RWPE2 (cell line): Measurements from ENCODE around the gene NTRK2.

Source experiments
- ATAC-seq: fragments of 200-7000 bp; cut with Tn5 transposase; 3 replicates; pipeline ENCODE4 v1.9.1; 2021; ENCODE audit warnings: low read depth
- DNase-seq: peaks from one replicate; pipeline ENCODE4 v3.0.0-alpha.2; 2020; ENCODE audit warnings: low spot score
- H3K27ac ChIP-seq: fragments of 450-650 bp; 2 replicates; pipeline ENCODE4 v1.5.1; 2017; ENCODE audit warnings: mild to moderate bottlenecking; ENCODE audit not compliant: poor library complexity, severe bottlenecking
- H3K27me3 ChIP-seq: fragments of 250-450 bp; sonication (Bioruptor Pico); 2 replicates; pipeline ENCODE4 v1.5.1; 2021; ENCODE audit warnings: mild to moderate bottlenecking, moderate library complexity; ENCODE audit not compliant: insufficient read depth, poor library complexity, severe bottlenecking
- H3K36me3 ChIP-seq: fragments of 250-450 bp; sonication (Bioruptor Pico); 2 replicates; pipeline ENCODE4 v1.5.1; 2020; ENCODE audit warnings: low read depth, mild to moderate bottlenecking, moderate library complexity
- H3K4me1 ChIP-seq: fragments of 250-450 bp; sonication (Bioruptor Pico); 2 replicates; pipeline ENCODE4 v1.5.1; 2021; ENCODE audit warnings: mild to moderate bottlenecking, moderate library complexity; ENCODE audit not compliant: insufficient read depth, poor library complexity, severe bottlenecking
- H3K4me3 ChIP-seq: fragments of 250-450 bp; sonication (Bioruptor Pico); 2 replicates; pipeline ENCODE4 v1.5.1; 2021; ENCODE audit warnings: mild to moderate bottlenecking, moderate library complexity; ENCODE audit not compliant: severe bottlenecking
- H3K9me3 ChIP-seq: fragments of 250-450 bp; sonication (Bioruptor Pico); 2 replicates; pipeline ENCODE4 v1.5.1; 2021; ENCODE audit warnings: mild to moderate bottlenecking, moderate library complexity; ENCODE audit not compliant: severe bottlenecking
- TF ChIP-seq, protein P1 (sequence below): fragments of 450-650 bp; IDR thresholded peaks from one replicate; pipeline ENCODE4 v1.5.1; 2017; ENCODE audit warnings: mild to moderate bottlenecking, moderate library complexity; ENCODE audit not compliant: poor library complexity, severe bottlenecking

NTRK2 gene

DNA sequence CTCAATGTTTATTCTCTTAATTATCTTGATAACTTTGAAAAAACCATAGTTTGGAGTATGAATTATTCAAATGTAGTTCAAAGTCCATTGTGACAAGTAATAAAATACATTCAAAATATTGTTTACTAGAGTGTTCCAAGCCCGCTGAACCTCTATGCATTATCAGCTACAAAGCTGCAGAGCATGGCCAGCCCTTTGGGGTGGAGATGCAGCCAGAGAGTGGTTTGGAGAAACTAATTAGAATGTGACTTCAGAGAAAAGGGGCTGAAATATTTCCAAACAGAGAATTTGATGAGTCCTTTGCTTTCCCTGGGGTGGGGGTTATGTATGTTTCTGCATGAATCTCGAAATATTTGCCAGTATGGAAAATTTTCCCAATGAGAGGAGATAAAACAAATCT, 211.3 kb downstream of the NTRK2 start:
- Histone ChIP-seq H3K4me3 (no peak overlapping the region), H3K9me3 (no peaks in the 10 kb centered on the region), H3K4me1 (no peaks in the 10 kb centered on the region), H3K36me3 (no peaks in the 10 kb centered on the region), H3K27me3 (no peaks in the 10 kb centered on the region), H3K27ac (no peak overlapping the region)
- TF ChIP-seq, protein P1, sequence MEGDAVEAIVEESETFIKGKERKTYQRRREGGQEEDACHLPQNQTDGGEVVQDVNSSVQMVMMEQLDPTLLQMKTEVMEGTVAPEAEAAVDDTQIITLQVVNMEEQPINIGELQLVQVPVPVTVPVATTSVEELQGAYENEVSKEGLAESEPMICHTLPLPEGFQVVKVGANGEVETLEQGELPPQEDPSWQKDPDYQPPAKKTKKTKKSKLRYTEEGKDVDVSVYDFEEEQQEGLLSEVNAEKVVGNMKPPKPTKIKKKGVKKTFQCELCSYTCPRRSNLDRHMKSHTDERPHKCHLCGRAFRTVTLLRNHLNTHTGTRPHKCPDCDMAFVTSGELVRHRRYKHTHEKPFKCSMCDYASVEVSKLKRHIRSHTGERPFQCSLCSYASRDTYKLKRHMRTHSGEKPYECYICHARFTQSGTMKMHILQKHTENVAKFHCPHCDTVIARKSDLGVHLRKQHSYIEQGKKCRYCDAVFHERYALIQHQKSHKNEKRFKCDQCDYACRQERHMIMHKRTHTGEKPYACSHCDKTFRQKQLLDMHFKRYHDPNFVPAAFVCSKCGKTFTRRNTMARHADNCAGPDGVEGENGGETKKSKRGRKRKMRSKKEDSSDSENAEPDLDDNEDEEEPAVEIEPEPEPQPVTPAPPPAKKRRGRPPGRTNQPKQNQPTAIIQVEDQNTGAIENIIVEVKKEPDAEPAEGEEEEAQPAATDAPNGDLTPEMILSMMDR = no peak
- ATAC-seq = no peak
- no peak for DNase-seq

DNA sequence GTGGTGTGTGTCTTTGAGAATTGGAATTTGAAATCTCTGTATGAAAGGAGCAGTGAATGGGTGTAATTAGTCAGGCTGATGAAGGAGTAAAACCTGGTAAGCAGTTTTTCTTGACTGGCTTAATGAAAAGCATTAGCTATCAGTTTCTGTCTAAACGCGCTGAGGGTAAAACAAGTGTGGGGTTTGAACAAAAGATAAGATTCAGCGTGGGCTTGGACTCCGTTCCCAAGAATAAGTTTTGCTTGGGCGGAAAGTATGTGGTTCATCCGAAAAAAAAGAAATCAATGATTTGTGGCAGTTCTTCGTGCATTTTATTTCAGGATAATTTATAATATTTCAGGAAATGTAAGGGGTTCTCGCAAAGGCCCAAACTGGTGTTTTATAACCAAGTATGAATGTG, 217.3 kb downstream of the NTRK2 start:
- ATAC-seq (no peak), DNase-seq (no peak)
- no peaks in the 10 kb centered on the region for H3K4me1 ChIP-seq
- H3K27ac ChIP-seq = no peak overlapping the region
- TF ChIP-seq, protein P1 = no peak
- no peak overlapping the region for H3K4me3 ChIP-seq
- no peaks in the 10 kb centered on the region for H3K27me3 ChIP-seq
- no peaks in the 10 kb centered on the region for H3K9me3 ChIP-seq
- no peaks in the 10 kb centered on the region for H3K36me3 ChIP-seq

DNA sequence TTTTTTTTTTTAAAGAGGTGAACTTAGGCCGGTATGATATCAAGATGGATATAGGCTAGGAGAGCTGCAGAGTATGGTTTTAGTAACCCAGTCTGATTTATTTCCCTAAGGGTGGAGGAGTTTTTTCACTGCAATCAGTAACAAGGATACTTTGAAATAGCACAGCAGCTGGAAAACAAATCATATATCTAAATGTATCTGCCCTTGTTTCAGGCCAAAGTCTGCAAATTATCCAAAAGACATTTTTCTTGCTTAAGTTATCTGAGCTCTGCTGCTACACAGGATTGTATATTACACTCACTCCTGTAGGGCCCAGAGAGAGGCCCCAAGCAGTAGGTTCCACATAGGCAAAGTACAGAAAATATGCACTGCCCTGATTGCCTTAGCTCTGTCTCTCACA, 222.4 kb downstream of the NTRK2 start:
- ATAC-seq = no peak
- Histone ChIP-seq H3K4me3 (no peak overlapping the region), H3K36me3 (no peaks in the 10 kb centered on the region), H3K27ac (no peak overlapping the region), H3K9me3 (no peaks in the 10 kb centered on the region), H3K4me1 (no peaks in the 10 kb centered on the region), H3K27me3 (no peaks in the 10 kb centered on the region)
- TF ChIP-seq, protein P1 = no peak
- DNase-seq = no peak

DNA sequence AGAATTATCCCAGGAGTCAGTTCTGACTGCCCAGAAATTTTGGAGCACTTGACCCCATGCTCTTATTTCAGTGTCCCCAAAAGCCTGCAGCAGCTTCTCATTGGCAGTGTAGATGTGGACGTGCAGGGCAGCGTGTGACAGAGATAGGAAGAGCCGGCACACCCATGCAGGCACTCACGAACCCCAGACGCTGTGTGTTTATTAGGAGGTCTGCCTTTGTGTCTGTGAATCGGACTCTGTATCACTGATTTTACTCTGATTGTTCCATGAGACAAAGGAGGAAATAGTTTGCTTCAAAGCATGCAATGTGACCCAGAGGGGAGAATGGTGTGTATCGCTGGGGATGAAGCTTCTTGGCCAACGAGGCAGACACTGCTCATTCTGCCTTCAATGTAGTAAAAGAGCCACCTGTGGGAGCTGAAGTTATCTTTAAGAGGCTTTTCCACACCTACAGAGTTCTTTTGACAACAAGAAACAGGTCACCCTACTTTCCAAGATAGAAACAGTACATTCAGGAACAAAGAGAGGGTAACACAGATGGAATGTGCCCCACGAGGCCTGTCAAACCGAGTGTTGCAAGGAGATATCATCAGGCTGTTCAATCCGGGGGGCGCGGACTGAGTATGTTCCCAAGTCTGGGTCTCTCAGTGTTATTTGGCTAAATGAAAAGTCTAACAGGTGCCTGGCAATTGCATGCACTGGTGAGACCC, 224.0 kb downstream of the NTRK2 start:
- TF ChIP-seq, protein P1 = no peak
- no peaks in the 10 kb centered on the region for H3K4me1 ChIP-seq
- no peak overlapping the region for H3K4me3 ChIP-seq
- ATAC-seq (no peak), DNase-seq (no peak)
- no peaks in the 10 kb centered on the region for H3K36me3 ChIP-seq
- H3K9me3 ChIP-seq = no peaks in the 10 kb centered on the region
- no peak overlapping the region for H3K27ac ChIP-seq
- H3K27me3 ChIP-seq = no peaks in the 10 kb centered on the region

DNA sequence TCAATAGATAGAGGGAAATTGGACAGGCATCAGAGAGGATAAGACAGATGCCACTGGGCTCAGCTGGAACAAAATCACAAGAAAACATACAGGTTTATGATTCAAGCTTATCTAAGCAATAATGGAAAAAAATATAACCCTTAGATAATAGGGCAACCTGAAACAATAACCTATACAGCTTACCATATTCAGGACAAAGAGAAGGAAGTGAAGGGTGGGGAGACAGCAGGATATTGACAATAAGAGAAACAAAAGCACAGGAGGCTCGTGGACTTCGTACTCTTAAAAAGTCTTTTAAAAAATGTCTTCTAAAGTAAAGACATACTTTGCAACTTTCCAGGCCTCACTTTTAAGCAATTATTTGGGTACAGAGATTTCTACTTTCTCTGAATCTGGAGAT, 225.3 kb downstream of the NTRK2 start:
- no peak for DNase-seq
- Histone ChIP-seq H3K27ac (no peak overlapping the region), H3K4me1 (no peaks in the 10 kb centered on the region), H3K27me3 (no peaks in the 10 kb centered on the region), H3K9me3 (no peaks in the 10 kb centered on the region), H3K36me3 (no peaks in the 10 kb centered on the region), H3K4me3 (no peak overlapping the region)
- TF ChIP-seq, protein P1 = no peak
- ATAC-seq = no peak
